GM06990 (cell line): ENCODE data around the gene DPRX.
"Not testable (repeated sequence)": the region's sequence is repeated elsewhere in the genome, so short reads cannot be mapped to it uniquely, and the experiment has no call there.

Experiments used
- DNase-seq: peaks from one replicate; pipeline ENCODE4 v3.0.0-alpha.2; 2011; ENCODE audit not compliant: insufficient read length; ENCODE audit errors: extremely low read depth
- H3K27me3 ChIP-seq: replicated peaks from 2 replicates; pipeline ENCODE4 v1.6.0; 2011; ENCODE audit warnings: low read length; ENCODE audit not compliant: control insufficient read depth, insufficient read depth
- H3K36me3 ChIP-seq: 2 replicates; pipeline ENCODE4 v1.5.1; 2011; ENCODE audit warnings: low read length; ENCODE audit not compliant: control insufficient read depth, insufficient read depth
- H3K4me3 ChIP-seq: replicated peaks from 2 replicates; pipeline ENCODE4 v1.5.1; 2011; ENCODE audit warnings: low read depth, mild to moderate bottlenecking, control low read depth, low read length
- TF ChIP-seq, protein P1 (sequence below): IDR thresholded peaks from 2 replicates; pipeline ENCODE4 v1.5.1; 2011; ENCODE audit warnings: low read length, control low read depth, mild to moderate bottlenecking, inconsistent platforms; ENCODE audit not compliant: insufficient read depth, poor library complexity, severe bottlenecking

The DPRX gene

GRCh38 chr19:53659292-53659691 lies 27.5 kb downstream of the DPRX start:
- no peaks in the 10 kb centered on the region for H3K27me3 ChIP-seq
- DNase-seq, result no peak

GRCh38 chr19:53660584-53660983 lies 28.8 kb downstream of the DPRX start:
- Histone ChIP-seq H3K36me3 (no peaks in the 10 kb centered on the region), H3K4me3 (no peak overlapping the region), H3K27me3 (no peaks in the 10 kb centered on the region)
- TF ChIP-seq, protein P1, sequence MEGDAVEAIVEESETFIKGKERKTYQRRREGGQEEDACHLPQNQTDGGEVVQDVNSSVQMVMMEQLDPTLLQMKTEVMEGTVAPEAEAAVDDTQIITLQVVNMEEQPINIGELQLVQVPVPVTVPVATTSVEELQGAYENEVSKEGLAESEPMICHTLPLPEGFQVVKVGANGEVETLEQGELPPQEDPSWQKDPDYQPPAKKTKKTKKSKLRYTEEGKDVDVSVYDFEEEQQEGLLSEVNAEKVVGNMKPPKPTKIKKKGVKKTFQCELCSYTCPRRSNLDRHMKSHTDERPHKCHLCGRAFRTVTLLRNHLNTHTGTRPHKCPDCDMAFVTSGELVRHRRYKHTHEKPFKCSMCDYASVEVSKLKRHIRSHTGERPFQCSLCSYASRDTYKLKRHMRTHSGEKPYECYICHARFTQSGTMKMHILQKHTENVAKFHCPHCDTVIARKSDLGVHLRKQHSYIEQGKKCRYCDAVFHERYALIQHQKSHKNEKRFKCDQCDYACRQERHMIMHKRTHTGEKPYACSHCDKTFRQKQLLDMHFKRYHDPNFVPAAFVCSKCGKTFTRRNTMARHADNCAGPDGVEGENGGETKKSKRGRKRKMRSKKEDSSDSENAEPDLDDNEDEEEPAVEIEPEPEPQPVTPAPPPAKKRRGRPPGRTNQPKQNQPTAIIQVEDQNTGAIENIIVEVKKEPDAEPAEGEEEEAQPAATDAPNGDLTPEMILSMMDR, result no peak
- no peak for DNase-seq

More at GRCh38 chr19:53659292-53659691, 27.5 kb downstream of the DPRX start:
- no peak overlapping the region for H3K4me3 ChIP-seq
- H3K36me3 ChIP-seq, result no peaks in the 10 kb centered on the region
- TF ChIP-seq, protein P1, result no peak

DNA sequence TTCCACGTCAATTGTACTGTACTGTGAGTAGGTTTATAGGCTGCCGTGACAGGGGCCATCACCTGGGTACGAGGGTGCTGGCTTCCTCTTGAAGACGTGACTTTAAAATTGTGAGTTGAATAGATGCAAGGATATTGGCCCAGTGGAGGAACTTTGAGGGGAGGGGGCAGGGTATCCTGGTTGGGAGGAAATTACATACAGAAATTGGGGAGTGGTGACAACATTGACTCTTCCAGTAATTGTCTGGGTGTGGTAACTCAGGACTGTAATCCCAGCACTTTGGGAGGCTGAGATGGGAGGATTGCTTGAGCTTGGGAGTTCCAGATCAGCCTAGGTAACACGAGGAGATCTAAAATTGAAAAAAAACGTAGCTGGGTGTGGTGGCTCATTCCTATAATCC lies 30.4 kb downstream of the DPRX start:
- Histone ChIP-seq H3K27me3 (no peaks in the 10 kb centered on the region), H3K4me3 (no peak overlapping the region)
- DNase-seq, result no peak

GRCh38 chr19:53664152-53664551 lies 32.4 kb downstream of the DPRX start:
- TF ChIP-seq, protein P1, result no peak
- Histone ChIP-seq H3K36me3 (no peaks in the 10 kb centered on the region), H3K27me3 (no peaks in the 10 kb centered on the region), H3K4me3 (no peak overlapping the region)
- no peak for DNase-seq

More for the DNA sequence above, 30.4 kb downstream of the DPRX start:
- no peaks in the 10 kb centered on the region for H3K36me3 ChIP-seq
- TF ChIP-seq, protein P1, result no peak

GRCh38 chr19:53664760-53665159 lies 33.0 kb downstream of the DPRX start:
- Histone ChIP-seq H3K27me3 (no peaks in the 10 kb centered on the region), H3K4me3 (no peak overlapping the region), H3K36me3 (no peaks in the 10 kb centered on the region)
- TF ChIP-seq, protein P1, result no peak
- no peak for DNase-seq

GRCh38 chr19:53666331-53666730 lies 34.5 kb downstream of the DPRX start:
- H3K27me3 ChIP-seq, H3K36me3 ChIP-seq, H3K4me3 ChIP-seq, DNase-seq: not testable (repeated sequence)

DNA sequence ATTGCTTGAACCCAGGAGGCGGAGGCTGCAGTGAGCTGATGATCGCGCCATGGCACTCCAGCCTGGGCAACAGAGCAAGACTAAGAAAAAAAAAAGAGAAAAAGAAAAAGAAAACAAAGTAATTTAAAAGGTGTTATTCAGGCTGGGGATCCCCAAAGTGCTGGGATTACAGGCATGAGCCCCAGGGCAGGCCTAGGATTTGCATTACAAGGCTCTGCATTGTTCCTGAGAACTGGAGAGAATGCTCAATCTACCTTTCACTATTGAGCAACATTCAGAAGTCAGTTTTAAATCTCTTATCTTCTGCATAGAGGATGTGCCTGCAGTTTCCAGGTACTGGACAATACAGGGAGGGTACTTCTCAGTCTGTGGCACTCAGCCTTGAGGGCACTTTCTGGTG lies 37.0 kb downstream of the DPRX start:
- H3K27me3 ChIP-seq, H3K36me3 ChIP-seq, H3K4me3 ChIP-seq, DNase-seq: not testable (repeated sequence)
